C1 segment of cervical spinal cord (tissue), 14 donors: ENCODE data around the gene RFNG.
A peak's percentile ranks its signal among the peaks of the same experiment; 100 is the strongest.

ENCODE experiments used
- DNase-seq, 14 donors: peaks; one replicate each; lab custom pipeline; 2025; lab: John Stamatoyannopoulos, UW

RFNG gene

DNA sequence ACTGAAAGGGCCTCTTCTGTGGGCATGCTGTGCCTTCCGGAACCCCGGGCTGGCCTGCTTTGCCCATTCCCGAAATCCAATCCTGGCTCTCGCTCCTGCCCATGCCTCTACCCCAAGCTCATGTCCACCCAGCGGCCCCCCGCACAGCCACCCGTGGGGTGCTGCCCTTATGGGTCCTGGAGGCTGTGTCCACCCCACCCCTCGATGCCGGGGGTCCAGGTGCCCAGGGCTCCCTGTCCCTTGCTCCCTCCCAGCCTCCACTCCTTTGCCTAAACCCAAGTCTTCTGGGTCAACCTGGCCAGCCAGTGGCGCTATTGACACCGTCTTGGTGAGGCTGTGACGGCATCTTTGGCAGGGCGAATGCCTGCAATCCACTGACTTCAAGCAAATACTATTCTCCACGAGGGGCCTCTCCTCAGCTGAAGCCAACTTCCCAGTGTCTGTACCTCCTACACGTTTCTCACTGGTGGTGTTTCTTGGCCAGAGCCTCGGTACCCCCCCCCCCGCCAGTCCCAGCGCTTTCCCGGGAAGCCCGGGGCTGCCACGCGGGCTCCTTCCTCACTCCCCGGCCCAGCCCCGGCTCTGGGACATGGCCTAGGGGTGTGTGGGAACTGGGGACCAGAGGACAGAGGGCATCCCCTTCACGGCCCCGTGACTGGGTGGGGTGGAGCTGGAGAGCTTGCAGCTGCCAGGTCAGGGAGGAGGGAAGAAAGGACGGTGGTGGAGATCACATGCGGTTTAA, 26.2 kb upstream of the RFNG start:
- peak in 1 of 14 donors; percentile 22 for DNase-seq

- no peak for DNase-seq
These were observed 25.4 kb upstream of the RFNG start for GRCh38 chr17:82076785-82077591.

GRCh38 chr17:82076018-82076784, 24.6 kb upstream of the RFNG start:
- DNase-seq, result no peak

- no peak for DNase-seq
These were observed 21.8 kb upstream of the RFNG start for GRCh38 chr17:82073446-82073845.

GRCh38 chr17:82072827-82073226, 21.2 kb upstream of the RFNG start:
- DNase-seq, result no peak

DNA sequence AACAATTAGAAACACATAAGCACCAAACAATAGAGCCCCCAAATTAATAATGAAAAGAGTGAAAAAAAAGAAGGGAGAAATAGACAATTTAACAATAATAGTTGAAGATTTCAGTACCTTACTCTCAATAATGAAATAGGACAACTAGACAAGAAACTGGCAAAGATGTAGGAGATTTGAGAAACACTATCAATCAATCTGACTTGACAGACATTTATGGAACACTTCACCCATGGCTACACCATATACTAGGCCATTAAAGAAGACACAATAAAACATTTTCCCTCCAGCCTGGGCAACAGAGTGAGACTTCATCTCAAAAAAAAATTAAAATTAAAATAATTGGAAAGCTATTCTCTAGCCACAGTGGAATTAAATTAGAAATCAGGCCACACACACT, 19.0 kb upstream of the RFNG start:
- DNase-seq, result no peak

DNA sequence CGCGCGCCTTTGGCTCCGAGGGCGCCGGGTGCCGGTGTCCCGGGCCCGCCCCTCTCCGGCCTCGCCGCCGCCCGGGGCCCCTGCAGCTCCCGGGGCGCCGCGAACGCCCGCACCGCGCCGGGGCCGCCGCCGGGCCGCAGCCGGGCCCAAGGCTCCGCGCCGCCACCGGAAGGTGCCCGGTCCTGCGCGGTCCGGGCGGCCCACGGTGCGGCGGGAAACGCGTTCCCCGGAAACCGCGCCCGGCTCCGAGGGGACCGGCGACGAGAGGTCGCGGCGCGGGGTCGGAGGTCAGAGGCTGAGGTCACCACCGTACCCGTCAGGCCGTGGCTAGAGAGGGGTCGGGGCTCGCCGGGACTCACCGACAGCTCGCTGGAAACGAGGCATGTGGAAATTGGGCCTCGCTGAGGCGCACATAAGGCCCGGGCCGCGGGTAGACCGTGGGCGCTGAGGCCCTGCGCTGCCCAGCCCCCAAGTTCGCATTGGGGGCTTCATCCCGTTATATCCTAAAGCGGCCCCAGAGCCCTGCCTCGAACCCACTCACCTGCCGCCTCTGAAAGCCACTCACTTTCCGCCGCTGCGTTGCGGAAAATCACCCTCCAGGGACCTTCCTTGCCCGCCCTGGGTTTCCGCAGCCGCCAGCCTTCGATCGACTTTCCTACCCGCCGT, 14.2 kb upstream of the RFNG start, which contains the start of gene DUS1L:
Gene DUS1L, minus strand, starts transcription at position 167 of the 666 bp plus-strand sequence. CDS start 745 bp downstream, outside the sequence.
- peak in 9 of 14 donors; percentile 9 to 77 (median 38) for DNase-seq

DNA sequence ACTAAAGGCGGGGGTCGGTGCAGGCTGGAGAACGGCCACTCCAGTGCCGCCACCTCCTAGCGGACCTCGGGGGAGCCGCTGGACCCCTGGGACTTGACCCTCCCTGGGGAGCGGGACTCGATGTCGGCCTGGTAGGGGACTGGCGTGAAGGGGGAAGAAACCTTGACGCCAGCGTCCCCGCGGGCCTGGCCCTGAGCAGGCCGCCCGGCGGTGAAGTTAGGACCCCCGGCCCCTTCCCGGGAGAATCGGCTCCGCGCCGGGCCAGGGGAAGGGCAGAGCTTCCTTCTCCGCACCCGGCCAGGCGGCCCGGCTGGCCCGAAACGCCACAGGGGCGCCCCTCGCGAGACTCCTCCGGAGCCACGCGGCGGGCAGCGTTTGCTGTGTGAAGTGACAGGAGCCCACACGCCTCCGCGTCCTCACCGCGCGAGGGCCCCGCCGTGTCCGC, 13.6 kb upstream of the RFNG start:
- peak in 1 of 14 donors; percentile 36 for DNase-seq

DNA sequence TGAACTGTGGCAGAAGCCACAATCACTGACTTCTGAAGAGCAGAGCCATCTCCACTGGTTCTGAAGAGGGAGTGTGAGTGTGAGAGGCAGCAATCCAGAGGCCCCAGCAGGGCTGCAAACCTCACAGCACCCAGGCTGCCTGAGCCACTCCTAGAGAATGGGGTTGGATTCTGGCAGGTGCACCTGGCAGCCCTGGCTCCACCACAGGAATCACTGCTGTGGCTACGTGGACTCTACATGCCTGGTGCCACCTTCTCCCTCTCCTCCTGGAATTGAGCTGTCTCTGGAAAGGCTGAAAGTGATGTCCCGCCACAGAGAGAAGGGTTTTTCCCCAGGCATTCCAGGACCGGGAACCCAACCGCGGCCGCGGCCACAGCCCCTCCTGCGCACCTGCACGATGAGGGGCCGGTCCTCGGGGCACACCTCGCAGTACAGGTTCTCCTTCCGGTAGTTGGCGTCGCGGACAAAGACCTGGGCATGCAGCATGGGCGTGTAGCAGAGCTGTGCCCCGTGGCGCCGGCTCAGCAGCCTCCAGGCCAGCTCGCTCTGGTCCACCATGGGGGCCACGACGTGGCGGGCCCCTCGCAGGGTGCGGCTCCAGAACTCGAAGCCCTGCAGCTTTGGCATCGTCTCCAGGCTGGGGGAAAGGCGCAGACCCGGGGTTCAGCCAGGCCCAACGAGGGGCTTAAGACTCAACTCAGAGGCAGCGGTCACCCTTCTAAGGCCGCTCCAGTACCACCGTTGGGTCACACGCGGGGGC, 13.0 kb upstream of the RFNG start:
- no peak for DNase-seq

DNA sequence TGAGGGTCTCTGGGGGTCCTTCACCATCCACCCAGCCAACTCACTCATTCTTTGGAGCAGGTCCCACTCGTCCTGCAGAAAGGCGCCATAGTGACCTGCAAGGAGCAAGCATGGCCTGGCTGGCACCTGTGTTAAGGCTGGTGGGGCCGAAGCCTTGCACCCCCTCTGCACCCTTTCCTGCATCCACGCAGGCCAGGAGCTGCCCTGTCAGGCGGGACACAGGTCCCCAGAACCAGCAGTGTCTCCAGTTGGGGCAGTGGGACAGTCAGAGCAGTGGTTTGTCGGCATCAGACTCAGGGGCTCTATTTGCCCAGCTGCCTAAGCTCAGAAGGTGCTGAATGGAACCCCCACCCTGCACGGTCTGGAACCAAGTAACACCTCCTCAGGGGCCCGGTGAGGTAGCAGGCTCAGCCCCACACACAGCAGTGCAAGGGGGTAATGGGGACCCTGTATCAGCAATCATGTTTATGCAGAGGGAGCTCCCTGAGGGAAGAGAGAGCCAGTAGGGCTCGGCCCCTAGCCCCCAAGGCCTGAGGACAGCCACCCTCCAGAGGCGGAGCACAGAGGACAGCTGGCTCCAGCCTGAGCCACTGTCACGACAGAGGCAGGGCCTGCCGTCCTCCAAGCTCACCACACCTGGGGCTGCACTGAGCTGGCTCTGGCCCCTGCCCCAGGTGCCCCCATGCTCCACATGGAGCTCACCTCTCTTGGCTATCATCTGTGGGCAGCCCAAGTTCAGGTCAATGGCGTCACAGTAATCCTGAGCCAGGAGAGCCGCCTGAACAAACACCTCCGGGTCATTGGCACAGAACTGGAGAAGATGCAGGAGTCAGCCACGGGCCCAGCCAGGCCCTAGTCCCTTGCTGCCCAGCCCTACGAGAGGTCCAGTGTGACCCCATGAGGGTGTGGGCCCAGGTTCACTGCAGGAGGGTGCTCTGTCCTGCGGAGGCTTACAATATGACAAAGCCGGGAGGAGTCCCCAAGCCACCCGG, 12.1 kb upstream of the RFNG start:
- DNase-seq, result no peak

- no peak for DNase-seq
These were observed 11.4 kb upstream of the RFNG start for GRCh38 chr17:82062984-82063368.

- no peak for DNase-seq
These were observed 10.7 kb upstream of the RFNG start for GRCh38 chr17:82062076-82062983.

GRCh38 chr17:82061047-82061925, 9.7 kb upstream of the RFNG start:
- DNase-seq, result no peak

- DNase-seq, result no peak
These were observed 9.0 kb upstream of the RFNG start for GRCh38 chr17:82060614-82061013.

- DNase-seq, result no peak
These were observed 8.4 kb upstream of the RFNG start for GRCh38 chr17:82060001-82060380.

DNA sequence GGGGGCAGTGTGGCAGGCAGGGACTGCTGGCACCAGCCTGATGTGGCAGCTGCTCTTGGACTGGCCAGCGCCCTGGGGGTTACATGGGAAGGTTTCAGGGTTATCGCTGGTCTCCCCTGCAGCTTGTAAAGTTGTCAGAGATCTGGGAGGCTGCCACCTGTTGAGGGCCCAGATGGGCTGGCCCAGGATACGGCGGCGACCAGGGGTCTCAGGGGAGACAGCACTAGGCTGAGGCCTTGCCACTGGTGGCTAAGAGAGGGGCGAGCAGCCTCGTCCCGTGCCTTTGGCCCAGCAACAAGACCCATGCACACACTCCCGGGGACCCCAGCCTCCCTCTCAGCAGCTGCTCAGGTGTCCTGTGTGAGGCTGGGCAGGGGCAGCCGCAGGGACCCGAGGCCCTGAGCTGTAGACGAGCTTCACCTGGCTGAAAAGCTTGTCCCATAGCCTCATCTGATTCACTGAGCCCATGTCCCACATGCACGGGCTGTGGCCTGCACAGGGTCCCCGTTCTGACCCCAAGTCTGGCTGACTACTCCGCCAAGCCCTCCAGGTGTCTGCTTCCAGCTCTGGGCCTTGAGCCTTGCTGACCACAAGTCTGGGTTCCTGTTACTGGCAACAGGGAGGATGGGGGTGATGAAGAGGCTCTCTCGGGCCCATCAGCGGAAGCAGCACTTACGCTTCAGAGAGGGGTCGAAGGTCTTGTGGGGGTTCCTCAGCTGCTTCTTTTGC, 7.8 kb upstream of the RFNG start:
- DNase-seq, result no peak

- no peak for DNase-seq
These were observed 7.2 kb upstream of the RFNG start for GRCh38 chr17:82058855-82059249.
